HCT116 (cell line): ENCODE measurements around the gene MYCN. TPM values are rescaled to one million over a fixed set of nuclear protein-coding genes. Genes with fewer than 3 reads are reported as not detected.

ENCODE experiments used
- ATAC-seq: fragments of 200-7000 bp; cut with Tn5 transposase; 2 replicates; pipeline ENCODE4 v1.9.1; 2020; ENCODE audit warnings: mild to moderate bottlenecking, moderate library complexity
- BruUV-seq: library from RNA; stranded (reverse); fragments of 400-500 nt; replicated peaks from 2 replicates; lab custom pipeline; 2021; lab: Mats Ljungman, UMichigan
- CTCF ChIA-PET: fragments of 300-600 bp; sonication (Branson Sonifier 250); formaldehyde crosslinking; loops from one replicate; lab custom pipeline; 2021; ENCODE audit warnings: antibody characterized with exemption; lab: Charles Lee
- POLR2A ChIA-PET: fragments of 300-600, 350-600 bp; sonication (Branson Sonifier 250); formaldehyde crosslinking; loops from one replicate; lab custom pipeline; 2021; ENCODE audit warnings: antibody characterized with exemption; lab: Charles Lee
- RAD21 ChIA-PET, 2 experiments: fragments of 300-600 bp; sonication (Branson Sonifier 250); formaldehyde crosslinking; loops; one replicate each; lab custom pipeline; 2023; ENCODE audit warnings: low total read pairs in 2 of 2; ENCODE audit not compliant: uncharacterized antibody in 2 of 2, unreplicated experiment in 2 of 2, low non-redundant PET in 1 of 2; lab: Charles Lee
- DNase-seq: peaks from one replicate; pipeline ENCODE4 v3.0.0-alpha.2; 2010; ENCODE audit warnings: low read depth, low spot score
- H2AFZ ChIP-seq: fragments of 200-600 bp; shearing (Covaris generic), sonication (generic); 2 replicates; pipeline ENCODE4 v1.6.1; 2017; ENCODE audit warnings: low read depth, mixed run types, mixed read lengths, antibody characterized with exemption, low read length; ENCODE audit not compliant: poor library complexity, severe bottlenecking
- H3K27ac ChIP-seq: 2 replicates; pipeline ENCODE4 v1.5.1; 2012; ENCODE audit warnings: low read depth, low read length
- H3K27me3 ChIP-seq: fragments of 200-600 bp; sonication (generic); 2 replicates; pipeline ENCODE4 v1.6.1; 2016; ENCODE audit warnings: mixed run types, low read length, mixed read lengths; ENCODE audit not compliant: insufficient read depth
- H3K36me3 ChIP-seq, 2 experiments: fragments of 200-500 bp in 1 of 2; fragments of 200-600 bp in 1 of 2; sonication (Bioruptor generic) in 1 of 2; sonication (generic) in 1 of 2; 2 replicates each; pipeline versions ENCODE4 v1.5.1 to v1.6.1; 2014 to 2016; ENCODE audit warnings: low read length in 2 of 2, inconsistent platforms in 1 of 2, mixed read lengths in 1 of 2, mixed run types in 1 of 2; ENCODE audit not compliant: insufficient read depth in 2 of 2, control insufficient read depth in 1 of 2
- H3K4me1 ChIP-seq, 2 experiments: fragments of 200-600 bp in 1 of 2; sonication (generic) in 1 of 2; 2 replicates each; pipeline versions ENCODE4 v1.5.1 to v1.6.1; 2012 to 2017; ENCODE audit warnings: low read length in 2 of 2, inconsistent platforms in 1 of 2, mild to moderate bottlenecking in 1 of 2, mixed read lengths in 1 of 2, mixed run types in 1 of 2, moderate library complexity in 1 of 2; ENCODE audit not compliant: insufficient read depth in 2 of 2, control insufficient read depth in 1 of 2
- H3K4me2 ChIP-seq: fragments of 200-600 bp; sonication (generic); 2 replicates; pipeline ENCODE4 v1.6.1; 2017; ENCODE audit warnings: mixed run types, low read length, mixed read lengths
- H3K4me3 ChIP-seq, 2 experiments: fragments of 200-600 bp in 1 of 2; sonication (generic) in 1 of 2; replicated peaks in 1 of 2; 2 replicates each; pipeline ENCODE4 v1.5.1; 2011 to 2016; ENCODE audit warnings: low read length in 2 of 2, control low read depth in 1 of 2, low read depth in 1 of 2, mild to moderate bottlenecking in 1 of 2, mixed read lengths in 1 of 2, mixed run types in 1 of 2
- H3K79me2 ChIP-seq: fragments of 200-600 bp; sonication (generic); 2 replicates; pipeline ENCODE4 v1.6.1; 2017; ENCODE audit warnings: mild to moderate bottlenecking, mixed run types, low read length, moderate library complexity, mixed read lengths; ENCODE audit not compliant: insufficient read depth
- H3K9ac ChIP-seq: fragments of 200-600 bp; sonication (generic); 2 replicates; pipeline ENCODE4 v1.6.1; 2016; ENCODE audit warnings: low read length, mixed read lengths
- H3K9me2 ChIP-seq: fragments of 200-600 bp; sonication (generic), shearing (Covaris generic); 2 replicates; pipeline ENCODE4 v1.6.1; 2017; ENCODE audit warnings: mixed run types, mild to moderate bottlenecking, moderate library complexity; ENCODE audit not compliant: insufficient read depth
- H3K9me3 ChIP-seq, 2 experiments: fragments of 200-500 bp in 1 of 2; fragments of 200-600 bp in 1 of 2; sonication (Bioruptor generic) in 1 of 2; sonication (generic) in 1 of 2; 2 replicates each; pipeline ENCODE4 v1.6.1; 2014 to 2017; ENCODE audit warnings: low read length in 2 of 2, mixed read lengths in 2 of 2, inconsistent platforms in 1 of 2, low read depth in 1 of 2, mild to moderate bottlenecking in 1 of 2, mixed run types in 1 of 2, moderate library complexity in 1 of 2; ENCODE audit not compliant: control insufficient read depth in 1 of 2, insufficient read depth in 1 of 2
- H4K20me1 ChIP-seq: fragments of 200-600 bp; sonication (generic), shearing (Covaris generic); 2 replicates; pipeline ENCODE4 v1.6.1; 2017; ENCODE audit warnings: mixed run types, mild to moderate bottlenecking, moderate library complexity; ENCODE audit not compliant: insufficient read depth
- CBX3 ChIP-seq: IDR thresholded peaks from 2 replicates; pipeline ENCODE4 v1.6.1; 2012; ENCODE audit warnings: low read depth
- CEBPB ChIP-seq: IDR thresholded peaks from 2 replicates; pipeline ENCODE4 v1.6.1; 2012; ENCODE audit warnings: low read depth
- EZH2 ChIP-seq: fragments of 200-600 bp; sonication (generic); IDR thresholded peaks from 2 replicates; pipeline ENCODE4 v1.6.1; 2017; ENCODE audit warnings: antibody characterized with exemption, mixed run types
- FOSL1 ChIP-seq: IDR thresholded peaks from 2 replicates; pipeline ENCODE4 v1.6.1; 2012; ENCODE audit warnings: low read depth
- POLR2A ChIP-seq: IDR thresholded peaks from 2 replicates; pipeline ENCODE4 v1.7.0; 2011; ENCODE audit warnings: borderline replicate concordance; ENCODE audit not compliant: insufficient read depth, insufficient read length; ENCODE audit errors: extremely low read depth
- SIN3A ChIP-seq: IDR thresholded peaks from 2 replicates; pipeline ENCODE4 v1.6.1; 2012; ENCODE audit warnings: low read depth
- SP1 ChIP-seq: IDR thresholded peaks from 2 replicates; pipeline ENCODE4 v1.6.1; 2012; ENCODE audit warnings: low read depth
- ZBTB33 ChIP-seq: IDR thresholded peaks from 2 replicates; pipeline ENCODE4 v1.6.1; 2011; ENCODE audit warnings: mild to moderate bottlenecking, low read length, moderate library complexity; ENCODE audit not compliant: insufficient replicate concordance; ENCODE audit errors: extremely low read depth
- ZFX ChIP-seq: fragments of 450-650 bp; IDR thresholded peaks from 2 replicates; pipeline ENCODE4 v1.6.1; 2017
- intact Hi-C: fragments of 100-400 bp; cut with micrococcal nuclease; formaldehyde crosslinking; loops from 2 replicates; pipeline ENCODE4 v1.10.0; 2022
- total RNA-seq: library from RNA; stranded (reverse); gene quantifications from one replicate; pipeline ENCODE4 v1.2.1, GENCODE V29; 2021; ENCODE audit not compliant: unreplicated experiment
- TF ChIP-seq, protein P1 (sequence below), 3 experiments: fragments of 200-600 bp in 1 of 3; sonication (generic) in 1 of 3; IDR thresholded peaks in 2 of 3; conservative IDR thresholded peaks in 1 of 3; 2 replicates each; pipeline ENCODE4 v1.5.1; 2012 to 2017; ENCODE audit warnings: low read depth in 2 of 3, low read length in 2 of 3, antibody characterized with exemption in 1 of 3, borderline replicate concordance in 1 of 3, control low read depth in 1 of 3, mild to moderate bottlenecking in 1 of 3, mixed read lengths in 1 of 3, mixed run types in 1 of 3, moderate library complexity in 1 of 3; ENCODE audit not compliant: insufficient read depth in 1 of 3
- TF ChIP-seq, protein P2 (sequence below): IDR thresholded peaks from 2 replicates; pipeline ENCODE4 v1.6.1; 2012

Gene MYCN
- total RNA-seq, 1 experiment from 2014 or later, result not detected

DNA sequence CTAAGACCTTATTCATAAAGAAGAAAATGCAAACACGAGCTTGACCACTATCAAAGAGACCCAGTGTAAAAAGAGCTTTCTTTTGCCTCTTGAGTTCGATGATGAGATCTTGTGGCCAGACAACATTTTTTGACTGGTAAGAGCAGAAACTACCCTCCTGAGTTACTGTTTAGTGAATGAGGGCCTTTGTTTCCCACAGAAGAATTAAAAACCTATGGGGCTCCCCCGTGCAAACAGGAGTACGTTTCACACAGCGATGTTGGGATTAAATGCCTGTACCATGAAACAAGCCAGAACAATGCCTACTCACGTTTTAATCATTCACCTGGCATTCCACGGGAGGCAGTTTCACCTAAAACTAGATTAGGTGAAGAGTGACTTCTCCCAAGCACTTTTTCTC, 36.0 kb downstream of the MYCN start:
- ATAC-seq, result no peak

DNA sequence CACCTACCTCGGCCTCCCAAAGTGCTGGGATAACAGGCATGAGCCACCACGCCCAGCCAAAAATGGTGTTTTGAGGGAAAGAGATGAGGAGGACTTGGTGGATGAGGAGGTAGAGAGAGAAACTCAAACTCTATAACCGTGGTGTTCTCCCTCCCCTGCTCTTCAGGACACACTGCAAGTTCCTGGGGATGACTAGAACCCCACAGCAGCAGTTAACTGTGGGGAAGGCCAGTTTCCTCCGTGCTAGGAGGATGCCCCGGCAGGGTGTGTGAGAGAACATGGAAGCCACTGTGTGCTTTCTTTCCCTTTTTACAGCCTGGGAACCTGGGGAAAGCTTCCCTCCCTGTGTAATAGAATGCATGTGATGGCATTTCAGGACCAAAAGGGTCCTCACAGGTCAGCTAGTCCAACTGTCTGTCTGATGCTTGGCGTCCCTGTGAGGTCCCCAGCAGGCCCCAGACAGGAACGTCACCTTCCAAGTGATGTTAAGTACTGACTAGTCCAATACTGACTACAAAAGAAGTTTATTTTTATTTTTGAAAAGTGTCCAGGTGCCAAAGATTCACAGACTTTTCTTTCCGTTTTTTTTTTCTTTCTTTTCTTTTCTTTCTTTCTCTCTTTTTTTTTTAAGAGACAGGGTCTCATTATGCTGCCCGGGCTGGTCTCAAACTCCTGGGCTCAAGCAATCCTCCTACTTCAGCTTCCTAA, 38.9 kb downstream of the MYCN start:
- Histone ChIP-seq H2AFZ (no peak overlapping the region), H3K9me3 (no peaks in the 10 kb centered on the region), H3K9ac (no peak overlapping the region), H3K4me3 (no peak overlapping the region), H4K20me1 (no peaks in the 10 kb centered on the region), H3K27me3 (peaks cover 5% of the 10 kb centered on the region; the same call in 1 of the 2 replicates), H3K4me2 (no peak overlapping the region), H3K79me2 (no peaks in the 10 kb centered on the region), H3K4me1 (no peaks in the 10 kb centered on the region), H3K36me3 (no peaks in the 10 kb centered on the region), H3K27ac (no peak overlapping the region), H3K9me2 (no peaks in the 10 kb centered on the region)
- CTCF ChIA-PET, result no interaction called here
- RAD21 ChIA-PET, result no interaction called here
- no peak for ATAC-seq
- POLR2A ChIA-PET, result no interaction called here
- intact Hi-C loops, result no loop called here
- no TSS peak for BruUV-seq
- no peak for DNase-seq
- no peak for TF ChIP-seq CBX3
- TF ChIP-seq SP1, result no peak
- TF ChIP-seq, protein P1, sequence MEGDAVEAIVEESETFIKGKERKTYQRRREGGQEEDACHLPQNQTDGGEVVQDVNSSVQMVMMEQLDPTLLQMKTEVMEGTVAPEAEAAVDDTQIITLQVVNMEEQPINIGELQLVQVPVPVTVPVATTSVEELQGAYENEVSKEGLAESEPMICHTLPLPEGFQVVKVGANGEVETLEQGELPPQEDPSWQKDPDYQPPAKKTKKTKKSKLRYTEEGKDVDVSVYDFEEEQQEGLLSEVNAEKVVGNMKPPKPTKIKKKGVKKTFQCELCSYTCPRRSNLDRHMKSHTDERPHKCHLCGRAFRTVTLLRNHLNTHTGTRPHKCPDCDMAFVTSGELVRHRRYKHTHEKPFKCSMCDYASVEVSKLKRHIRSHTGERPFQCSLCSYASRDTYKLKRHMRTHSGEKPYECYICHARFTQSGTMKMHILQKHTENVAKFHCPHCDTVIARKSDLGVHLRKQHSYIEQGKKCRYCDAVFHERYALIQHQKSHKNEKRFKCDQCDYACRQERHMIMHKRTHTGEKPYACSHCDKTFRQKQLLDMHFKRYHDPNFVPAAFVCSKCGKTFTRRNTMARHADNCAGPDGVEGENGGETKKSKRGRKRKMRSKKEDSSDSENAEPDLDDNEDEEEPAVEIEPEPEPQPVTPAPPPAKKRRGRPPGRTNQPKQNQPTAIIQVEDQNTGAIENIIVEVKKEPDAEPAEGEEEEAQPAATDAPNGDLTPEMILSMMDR (IDR thresholded peaks at IDR 0.05 in 2 of 3, conservative IDR thresholded peaks at IDR 0.05 in 1 of 3; ENCODE audit: borderline replicate concordance in 1 of 3, insufficient read depth in 1 of 3, low read depth in 2 of 3, low read length in 2 of 3), result no peak
- TF ChIP-seq CEBPB, result no peak
- TF ChIP-seq, protein P2, sequence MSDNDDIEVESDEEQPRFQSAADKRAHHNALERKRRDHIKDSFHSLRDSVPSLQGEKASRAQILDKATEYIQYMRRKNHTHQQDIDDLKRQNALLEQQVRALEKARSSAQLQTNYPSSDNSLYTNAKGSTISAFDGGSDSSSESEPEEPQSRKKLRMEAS, result no peak
- no peak for TF ChIP-seq POLR2A
- TF ChIP-seq ZFX, result no peak
- no peak for TF ChIP-seq SIN3A
- TF ChIP-seq EZH2, result no peak

More for the DNA sequence above, 36.0 kb downstream of the MYCN start:
- Histone ChIP-seq H3K9me2 (no peaks in the 10 kb centered on the region), H3K4me2 (no peak overlapping the region), H3K36me3 (no peaks in the 10 kb centered on the region), H3K27me3 (peaks cover 15% of the 10 kb centered on the region; the same call in 1 of the 2 replicates), H3K4me1 (no peaks in the 10 kb centered on the region), H3K27ac (no peak overlapping the region), H3K9ac (no peak overlapping the region), H3K9me3 (no peaks in the 10 kb centered on the region), H3K4me3 (no peak overlapping the region), H3K79me2 (no peaks in the 10 kb centered on the region), H2AFZ (no peak overlapping the region), H4K20me1 (no peaks in the 10 kb centered on the region)
- intact Hi-C loops, result no loop called here
- DNase-seq, result no peak
- ChIA-PET CTCF (no interaction called here), RAD21 (no interaction called here), POLR2A (no interaction called here)
- no TSS peak for BruUV-seq
- TF ChIP-seq ZBTB33 (no peak), FOSL1 (no peak), SIN3A (no peak)
